Measurements from ENCODE around the gene PLD5.
A peak's percentile ranks its signal among the peaks of the same experiment; 100 is the strongest.

The PLD5 gene

DNA sequence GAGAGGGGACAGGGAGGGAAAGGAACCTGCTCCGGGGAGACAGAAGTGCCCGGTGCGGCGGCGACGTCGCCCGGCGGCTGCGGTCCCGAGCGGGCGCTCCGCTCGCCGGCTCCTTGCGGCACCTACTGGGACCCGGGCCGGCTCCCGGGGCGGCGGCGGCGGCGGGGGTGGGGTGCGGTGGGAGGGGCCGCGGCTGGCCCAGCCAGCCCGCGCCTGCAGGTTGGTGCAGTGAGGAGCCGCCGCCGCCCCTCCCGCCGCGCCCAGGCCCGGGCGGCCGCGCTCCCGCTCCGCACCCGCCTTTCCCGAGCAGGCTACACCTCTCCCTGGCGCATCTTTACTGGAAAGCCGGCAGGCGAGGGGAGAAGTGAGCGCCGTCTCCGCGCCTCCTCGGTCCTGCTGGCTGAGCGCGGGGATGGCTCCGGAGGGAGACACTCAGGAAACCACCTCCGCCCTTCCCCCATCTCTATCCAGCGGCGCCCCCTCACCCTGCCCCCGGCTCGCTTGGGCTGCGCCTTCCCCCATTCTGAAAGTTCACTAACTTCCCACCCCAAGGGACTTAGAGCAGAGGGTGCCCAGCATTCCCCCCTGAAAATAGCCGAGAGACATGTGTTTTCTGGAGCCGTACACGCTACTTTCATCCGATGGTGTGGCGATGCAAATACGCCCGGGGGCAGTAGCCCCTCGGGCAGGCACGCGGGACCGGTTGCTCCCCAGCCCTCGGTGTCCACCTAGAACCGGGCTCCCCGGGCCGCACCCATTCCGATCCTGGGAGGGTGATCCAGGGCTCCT is at the start of gene PLD5:
Gene PLD5 (minus strand): TSS at position 127 of the 789 bp plus-strand sequence.
- peak; percentile 80 for DNase-seq (ENCODE audit: low spot score)

DNA sequence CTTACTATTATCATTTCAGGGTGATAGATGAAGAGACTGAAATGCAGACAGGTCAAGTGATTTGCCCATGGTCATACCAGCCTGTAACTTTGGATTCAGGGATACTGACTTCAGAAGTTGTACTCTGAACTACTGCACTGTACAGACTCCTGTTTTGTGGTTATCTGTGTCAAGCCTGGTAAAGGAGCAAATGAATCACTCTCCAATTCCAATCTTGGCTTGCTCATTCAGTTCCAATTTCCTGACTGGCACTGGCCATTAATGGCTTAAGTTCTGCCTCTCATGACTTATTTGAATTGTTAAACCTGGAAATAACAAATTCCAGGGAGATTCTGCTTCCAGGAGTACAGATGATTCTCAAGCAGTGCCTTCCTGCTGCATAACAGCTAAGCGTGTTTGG is 45.4 kb upstream of the PLD5 start:
- no peak for DNase-seq (ENCODE audit: low spot score)

DNA sequence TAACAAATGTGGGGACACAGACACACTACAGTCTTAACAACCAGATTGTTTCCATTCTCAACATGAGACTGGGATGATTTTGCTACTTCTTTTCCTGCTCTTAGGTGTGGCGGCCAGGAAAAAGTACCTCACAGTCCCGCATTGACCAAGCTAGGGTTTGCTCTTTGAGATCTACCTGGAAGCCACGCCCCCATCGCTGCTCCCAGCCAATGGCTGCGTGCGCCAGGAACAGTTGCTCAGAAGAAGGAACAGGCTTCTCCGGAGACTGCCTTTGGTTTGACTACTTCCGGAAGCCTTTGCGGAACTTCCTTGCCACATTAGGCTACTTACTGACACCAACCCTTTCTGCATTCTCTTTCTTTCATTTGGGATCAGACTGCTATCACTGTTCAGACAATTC is 44.2 kb upstream of the PLD5 start:
- DNase-seq (ENCODE audit: low spot score) = no peak

DNA sequence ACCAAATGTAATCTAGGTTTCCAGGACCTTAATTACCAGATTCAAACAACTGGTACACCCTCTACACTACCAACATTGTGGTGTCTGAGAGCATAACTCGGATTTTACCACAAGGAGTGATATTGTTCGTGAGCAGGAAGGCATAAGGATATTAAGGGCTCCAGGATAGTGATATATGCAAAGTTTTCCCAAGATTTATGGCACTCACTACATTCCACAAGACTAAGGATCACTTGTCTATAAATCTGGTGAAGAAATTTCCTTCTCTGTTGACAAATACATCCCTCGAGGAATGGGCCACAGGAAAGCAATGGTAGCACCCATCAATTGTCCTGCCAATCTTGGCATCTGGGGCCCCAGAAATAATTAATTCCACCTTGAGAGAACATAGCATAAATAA is 43.1 kb upstream of the PLD5 start:
- no peak for DNase-seq (ENCODE audit: low spot score)

DNA sequence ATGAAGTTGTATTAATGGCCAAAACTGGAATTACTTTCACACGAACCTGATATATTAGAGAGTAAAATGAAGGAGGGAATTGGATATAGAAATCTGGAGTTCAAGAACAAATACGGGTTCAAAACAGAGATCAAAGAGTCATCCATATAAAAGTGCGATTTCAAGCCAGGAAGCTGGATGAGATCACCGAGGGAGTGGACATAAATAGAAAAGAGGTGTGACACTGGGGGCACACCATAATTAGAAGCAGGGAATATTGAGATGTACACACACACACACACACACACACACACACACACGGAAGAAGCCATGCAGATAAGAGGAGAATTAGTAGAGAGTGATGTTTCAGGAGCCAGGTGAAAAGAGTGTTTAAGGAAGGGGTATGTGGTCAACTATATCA is 32.3 kb upstream of the PLD5 start:
- DNase-seq (ENCODE audit: low spot score) = no peak

DNA sequence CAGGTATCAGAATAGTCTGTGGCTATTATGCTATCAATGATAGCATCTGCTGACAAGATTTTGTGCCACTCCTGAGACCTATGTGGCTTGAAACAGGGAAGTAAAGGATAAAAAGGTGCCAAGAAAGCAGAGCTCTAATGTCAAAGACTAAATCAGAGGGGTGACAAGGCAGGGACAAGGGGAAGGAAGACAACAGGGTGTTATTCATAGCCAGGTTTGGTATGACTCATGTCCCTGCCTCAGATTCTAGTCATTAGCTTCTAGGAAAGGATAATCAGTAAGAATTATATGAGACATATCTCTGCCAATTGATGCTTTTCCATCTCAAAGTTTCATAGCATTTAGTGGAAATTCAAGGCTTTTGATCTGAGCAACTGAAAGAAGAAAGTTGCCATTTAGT is 31.8 kb upstream of the PLD5 start:
- DNase-seq (ENCODE audit: low spot score) = no peak

DNA sequence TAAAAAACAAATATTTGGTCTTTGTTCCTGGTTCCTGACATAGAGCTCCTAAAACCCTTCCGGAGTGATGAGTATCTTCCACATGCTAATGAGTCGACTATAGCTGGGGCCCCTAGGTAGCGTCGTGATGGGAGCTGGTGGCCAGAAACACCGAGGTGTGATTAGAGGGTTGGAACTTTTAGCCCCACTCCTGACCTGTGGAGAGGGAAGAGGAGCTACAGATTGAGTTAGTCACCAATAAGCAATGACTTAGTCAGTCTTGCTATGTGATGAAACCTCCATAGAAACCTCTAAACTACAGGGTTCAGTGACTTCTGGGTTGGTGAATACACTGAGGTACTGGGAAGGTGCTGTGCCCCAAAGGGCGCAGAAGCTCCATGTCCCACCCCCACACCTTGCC is 30.1 kb upstream of the PLD5 start:
- no peak for DNase-seq (ENCODE audit: low spot score)

DNA sequence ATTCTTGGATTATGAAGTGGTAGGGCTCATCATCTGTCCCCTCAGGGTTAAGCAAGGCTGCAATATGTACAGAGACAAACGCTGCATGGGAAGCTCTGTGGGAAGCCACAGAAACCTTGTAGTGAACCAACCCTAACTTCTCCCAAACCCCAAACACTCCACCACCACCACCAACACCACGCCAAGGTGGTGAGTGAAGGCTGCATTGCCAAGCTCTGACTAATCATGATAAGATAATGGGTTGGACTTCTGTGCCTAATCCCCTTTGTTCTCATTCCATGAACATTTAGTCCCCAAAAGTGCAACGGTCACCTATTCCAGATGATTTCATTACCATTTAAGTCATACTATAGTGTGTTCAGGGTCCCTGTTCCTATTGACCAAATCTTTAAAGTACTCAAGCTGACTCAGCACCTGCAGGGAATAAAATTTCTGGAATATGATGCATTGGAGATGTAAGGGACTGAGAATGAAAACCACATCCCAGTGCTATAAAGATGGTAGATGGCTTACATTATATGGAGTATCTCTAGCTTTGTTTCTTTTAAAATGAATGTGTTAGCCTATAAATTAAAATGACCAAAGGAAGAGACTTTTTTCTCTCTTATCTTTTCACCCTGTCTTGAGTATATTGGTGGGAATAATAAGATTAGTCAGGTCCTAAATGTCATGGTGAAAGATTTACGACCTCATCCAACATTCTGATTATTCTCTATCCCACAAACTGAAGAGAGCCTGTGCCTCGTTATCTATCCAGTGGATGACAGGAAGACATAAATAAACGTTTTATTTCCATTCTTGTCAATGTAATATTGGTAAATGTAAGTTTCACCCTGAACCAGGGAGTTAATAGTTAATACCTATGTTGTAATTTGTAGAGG is 22.6 kb upstream of the PLD5 start:
- DNase-seq (ENCODE audit: low spot score) = no peak

DNA sequence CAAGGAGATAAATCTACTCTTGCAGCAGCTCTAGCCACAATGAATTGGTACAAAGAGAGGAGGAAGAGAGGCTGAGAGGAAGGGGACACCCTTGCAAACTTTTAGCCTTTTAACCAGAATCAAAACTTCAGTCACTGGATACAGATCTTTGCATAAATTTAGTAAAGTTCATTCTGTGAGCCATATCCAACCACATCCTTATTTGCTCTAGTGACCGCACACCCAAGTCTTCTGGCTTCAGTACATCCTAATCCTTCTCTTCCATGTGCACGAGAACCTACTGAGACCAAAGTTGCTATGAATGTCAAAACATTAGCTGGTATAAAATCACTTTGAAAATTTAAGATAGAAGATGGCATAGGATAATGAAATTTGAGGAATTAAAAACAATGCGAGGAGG is 21.9 kb upstream of the PLD5 start:
- DNase-seq (ENCODE audit: low spot score) = no peak

DNA sequence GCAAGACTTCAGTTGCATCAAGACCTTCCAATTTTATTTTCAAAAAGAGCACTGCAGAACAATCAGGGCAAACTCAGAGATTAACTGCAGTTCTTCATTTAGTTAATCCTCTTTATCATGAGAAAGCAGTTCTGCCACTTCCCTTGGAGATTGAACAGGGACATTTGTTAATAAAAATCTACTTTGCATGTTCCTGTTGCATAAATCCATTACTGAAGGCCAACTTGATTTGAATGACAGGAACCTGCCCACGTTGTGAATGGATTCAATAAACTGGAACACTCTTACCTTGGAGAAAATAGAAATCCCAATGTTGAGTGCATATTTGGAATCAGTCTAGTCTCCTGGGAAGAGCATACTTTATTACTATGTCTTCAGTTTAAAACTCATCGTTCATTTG is 19.6 kb upstream of the PLD5 start:
- DNase-seq (ENCODE audit: low spot score) = no peak

DNA sequence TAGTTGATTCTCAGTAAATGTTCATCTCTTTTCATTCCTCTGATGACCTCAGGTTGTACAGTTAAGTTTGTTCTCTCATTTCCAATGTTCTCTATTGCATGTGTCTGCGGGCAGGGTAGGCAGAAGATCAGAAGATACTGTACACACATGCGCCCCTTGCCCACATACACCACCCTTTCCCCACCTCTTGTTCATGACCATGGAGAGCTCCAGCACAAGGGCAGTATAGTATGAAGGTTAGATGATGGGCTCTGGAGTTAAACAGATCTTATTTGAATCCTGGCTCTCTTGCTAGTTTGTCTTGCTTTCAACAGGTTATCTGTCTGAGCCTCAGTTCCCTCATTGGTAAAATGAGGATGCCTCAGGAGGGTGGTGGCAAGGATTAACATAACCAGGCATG is 17.8 kb upstream of the PLD5 start:
- no peak for DNase-seq (ENCODE audit: low spot score)

DNA sequence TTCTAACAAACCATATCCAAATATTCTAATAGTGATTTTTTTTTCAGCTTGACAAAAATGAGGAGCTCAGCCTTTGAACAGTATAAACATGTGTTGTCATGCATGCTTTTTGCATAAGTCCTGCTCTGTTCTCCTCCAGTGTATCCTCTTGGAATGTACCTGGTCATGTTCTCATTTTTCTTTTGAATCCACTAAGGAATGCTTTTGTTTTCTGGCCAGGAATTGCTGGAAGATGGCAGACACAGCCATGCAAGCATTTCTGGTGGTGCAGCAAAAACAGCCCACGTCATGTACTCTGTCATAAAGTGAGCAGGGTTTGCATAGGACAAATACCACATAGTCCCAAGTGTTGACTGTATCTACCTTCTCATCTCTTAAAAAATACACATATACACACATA is 11.5 kb upstream of the PLD5 start:
- DNase-seq (ENCODE audit: low spot score) = no peak

DNA sequence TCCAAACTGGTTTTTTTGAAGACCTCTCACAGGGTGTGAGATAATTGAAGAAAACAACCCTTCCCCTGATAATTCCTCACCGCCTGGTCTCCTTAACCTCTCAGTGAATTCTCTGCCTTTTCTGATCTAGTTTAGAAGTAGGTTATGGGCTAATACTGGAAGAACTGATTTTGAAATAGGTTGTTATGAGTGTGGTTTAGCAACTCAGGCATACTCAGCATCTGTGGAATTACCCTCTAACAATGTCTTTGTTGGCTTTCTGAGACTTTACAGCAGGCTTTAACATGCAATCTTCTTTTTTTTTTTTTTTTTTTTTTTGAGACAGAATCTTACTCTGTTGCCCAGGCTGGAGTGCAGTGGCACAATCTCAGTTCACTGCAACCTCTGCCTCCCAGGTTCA is 10.3 kb upstream of the PLD5 start:
- no peak for DNase-seq (ENCODE audit: low spot score)

DNA sequence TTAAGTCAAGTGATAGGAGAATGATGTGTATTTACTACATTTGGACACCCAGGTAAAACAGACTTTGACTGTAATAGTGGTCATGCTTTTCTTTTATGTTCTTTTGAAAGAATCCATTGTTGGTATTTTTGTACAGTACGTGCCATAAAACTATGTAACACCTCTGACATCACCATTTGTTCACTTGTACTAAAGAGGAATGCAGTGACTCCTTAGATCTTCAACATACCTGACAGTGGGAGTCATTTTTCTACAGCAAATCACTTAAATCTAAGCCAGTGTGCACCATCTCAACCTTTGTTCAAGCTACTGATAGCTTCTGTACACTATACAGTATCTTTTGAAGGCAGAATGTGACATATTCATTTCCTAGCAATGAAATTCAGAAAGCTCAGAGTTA is 6.3 kb upstream of the PLD5 start:
- no peak for DNase-seq (ENCODE audit: low spot score)

DNA sequence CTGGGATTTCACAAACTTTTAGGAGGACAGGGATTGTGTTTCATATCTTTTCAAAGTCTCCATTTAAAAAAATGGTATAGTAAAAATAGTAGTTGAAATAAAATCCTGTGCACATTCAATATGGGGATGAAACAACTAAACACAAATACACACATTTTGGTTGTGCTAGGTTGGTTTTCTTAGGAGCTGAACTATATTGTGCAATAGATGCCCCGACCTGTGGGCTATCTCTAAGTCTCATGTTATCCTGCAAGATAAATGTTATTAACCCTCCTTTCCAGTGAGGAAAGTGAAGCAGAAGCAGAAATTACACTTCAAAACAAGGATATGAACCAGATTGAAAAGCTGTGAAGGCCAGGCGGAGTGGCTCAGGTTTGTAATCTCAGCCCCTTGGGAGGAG is 1.3 kb upstream of the PLD5 start:
- no peak for DNase-seq (ENCODE audit: low spot score)

DNA sequence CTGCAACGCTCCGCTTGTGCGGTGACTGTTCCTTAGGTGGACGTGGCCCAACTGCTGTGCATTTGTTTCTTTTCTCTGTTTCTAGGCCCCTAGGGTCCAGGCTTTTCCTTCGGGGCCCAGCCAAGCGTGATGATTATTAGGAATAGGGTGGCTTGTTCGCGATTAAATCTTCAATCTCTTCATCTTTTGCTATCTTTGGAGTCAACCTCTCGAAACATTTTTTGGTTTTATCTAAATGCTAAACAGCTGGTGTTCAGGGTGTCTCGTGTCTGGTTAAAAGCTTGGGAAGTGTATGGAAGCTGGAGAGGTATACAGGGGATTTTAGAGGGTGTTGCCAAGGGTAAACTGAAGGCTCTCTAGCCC is 844 bp upstream of the PLD5 start:
- DNase-seq (ENCODE audit: low spot score) = no peak

DNA sequence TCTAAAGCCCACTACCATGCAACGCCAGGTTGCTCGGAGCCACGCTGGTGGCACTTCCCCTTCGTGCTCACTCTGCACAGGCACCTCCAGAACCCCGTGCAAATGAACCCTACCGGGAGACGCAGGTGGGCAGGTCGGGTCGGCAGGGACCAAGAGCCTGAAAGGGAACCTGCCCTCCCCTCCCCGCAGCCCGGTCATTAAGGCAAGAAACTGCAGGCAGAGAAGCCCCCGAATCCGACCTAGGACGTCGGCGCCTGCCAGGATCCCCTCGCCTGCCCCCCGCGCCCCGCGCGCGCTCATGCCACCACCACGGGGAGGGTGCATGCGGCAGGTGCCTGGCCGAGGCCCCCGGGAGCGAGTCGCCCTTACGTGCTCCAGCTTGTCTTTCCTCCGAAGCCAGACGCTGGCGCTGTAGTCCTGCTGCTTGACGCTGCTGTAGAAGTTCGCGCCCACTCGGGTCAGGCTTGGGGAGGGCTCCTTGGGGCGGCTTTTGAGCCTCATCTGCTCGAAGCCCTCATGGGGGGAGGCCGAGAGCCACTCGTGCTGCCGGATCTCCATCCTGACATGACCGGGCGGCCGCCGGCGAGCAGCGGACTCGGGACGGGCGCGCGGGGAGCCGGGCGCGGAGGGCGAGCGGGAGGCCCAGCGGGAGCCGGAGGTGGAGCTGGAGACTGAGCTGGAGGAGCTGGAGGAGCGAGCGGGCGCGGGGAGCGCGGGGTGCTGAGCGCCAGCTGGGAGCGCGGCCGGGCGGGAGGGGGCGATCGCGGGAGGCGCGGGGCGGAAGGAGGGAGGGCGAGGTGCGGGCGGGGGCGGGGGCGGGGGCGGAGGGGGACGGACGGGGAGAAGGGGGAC is 552 bp downstream of the PLD5 start:
- peak; percentile 91 for DNase-seq (ENCODE audit: low spot score)

DNA sequence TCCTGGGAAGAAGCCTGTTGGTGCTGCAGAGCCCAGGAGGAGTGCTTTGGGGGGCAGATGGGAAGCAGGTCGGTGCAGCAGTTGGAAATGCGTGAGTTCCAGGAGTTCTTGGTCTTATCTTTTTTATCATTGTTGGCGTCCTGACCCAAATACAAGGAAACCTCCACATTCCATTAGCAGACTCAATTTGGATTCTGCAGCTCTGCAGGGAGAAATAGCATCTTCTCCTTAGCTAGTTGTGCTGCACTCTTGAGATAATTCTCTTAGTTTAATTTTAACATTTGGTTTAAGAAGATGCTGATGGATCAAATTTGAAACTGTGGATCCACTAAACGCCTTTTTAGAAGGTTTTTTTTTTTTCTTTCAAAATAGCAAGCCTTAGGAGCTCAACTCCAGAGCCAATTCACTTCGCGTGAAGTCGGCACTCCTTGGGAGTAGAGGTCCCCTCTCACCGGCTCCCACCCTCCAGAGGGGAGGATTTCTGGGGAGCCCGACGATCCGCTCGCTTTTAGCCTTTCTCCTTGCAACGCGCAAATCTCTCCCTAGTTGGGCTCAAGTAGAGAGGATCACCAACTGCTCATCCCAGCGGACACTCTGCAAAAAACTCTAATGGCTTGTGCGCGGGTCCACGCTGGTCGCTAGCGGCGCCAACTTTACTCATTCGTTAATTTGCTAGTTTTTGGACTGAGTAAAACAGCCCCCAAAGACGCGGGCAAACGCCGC is 1.3 kb downstream of the PLD5 start:
- peak; percentile 40 for DNase-seq (ENCODE audit: low spot score)

DNA sequence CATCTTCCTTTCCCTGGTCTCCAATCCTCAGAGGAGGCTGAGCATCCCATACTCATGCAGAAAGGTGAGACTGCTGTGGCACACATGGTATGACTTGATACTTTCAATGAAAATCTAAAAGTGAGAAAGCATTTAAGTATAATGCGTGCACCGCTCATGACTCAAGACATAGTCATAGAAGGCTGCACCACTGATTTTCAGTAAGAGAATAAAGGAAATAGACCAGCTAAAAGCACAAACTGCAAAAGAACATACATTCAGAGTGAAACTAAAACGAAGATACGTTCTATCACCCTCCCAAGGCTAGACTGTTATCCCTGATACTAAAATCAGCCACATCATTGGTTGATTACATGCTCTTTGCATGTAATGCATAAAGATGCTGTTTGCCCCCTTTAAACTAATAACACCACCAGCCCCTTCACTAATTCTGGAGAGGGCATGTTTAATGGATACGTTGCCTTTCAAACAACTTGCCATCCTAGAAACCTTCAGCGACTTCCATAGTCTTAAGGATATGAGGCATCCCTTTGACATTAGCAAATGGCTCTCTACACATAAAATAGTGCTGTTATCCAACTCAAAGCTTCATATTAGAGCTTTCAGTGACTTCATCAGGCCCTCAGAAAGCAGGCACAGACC is 2.1 kb downstream of the PLD5 start:
- no peak for DNase-seq (ENCODE audit: low spot score)

DNA sequence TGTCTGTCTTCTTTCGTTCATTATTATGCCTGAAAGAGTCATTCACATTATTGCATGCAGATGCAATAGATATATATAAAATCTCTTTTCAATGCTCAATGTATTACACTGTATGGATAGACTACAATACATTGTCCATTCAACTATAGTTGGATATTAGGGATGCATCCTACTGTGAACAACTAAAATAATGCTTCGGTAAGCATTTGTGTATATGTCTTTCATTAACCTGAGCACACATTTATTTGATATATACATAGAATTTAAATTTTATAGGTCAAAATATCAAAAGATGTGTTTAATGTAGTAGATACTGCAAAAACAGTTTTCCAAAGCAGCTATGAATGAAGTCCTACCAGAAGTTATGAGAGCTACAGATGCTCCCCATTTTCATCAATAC is 8.9 kb downstream of the PLD5 start:
- no peak for DNase-seq (ENCODE audit: low spot score)

DNA sequence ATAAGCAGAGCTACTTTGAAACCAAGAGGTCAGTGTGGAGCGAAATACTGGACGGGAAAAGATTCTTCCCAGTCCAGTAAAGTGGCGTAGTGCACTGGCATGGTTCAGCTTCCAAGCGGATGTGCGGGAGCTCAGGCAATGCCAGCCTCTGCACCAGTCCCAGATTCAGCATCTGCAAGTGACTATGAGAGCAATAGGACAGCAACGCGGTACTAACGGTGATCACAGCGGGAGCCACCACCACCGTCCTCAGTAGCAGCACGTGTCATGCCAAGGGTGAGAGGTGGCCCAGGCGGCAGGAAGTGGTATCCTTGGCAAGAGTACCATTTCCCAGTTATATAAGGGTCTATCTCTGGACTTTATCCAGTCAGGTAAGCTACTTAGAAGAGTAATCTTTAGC is 17.8 kb downstream of the PLD5 start:
- no peak for DNase-seq (ENCODE audit: low spot score)

DNA sequence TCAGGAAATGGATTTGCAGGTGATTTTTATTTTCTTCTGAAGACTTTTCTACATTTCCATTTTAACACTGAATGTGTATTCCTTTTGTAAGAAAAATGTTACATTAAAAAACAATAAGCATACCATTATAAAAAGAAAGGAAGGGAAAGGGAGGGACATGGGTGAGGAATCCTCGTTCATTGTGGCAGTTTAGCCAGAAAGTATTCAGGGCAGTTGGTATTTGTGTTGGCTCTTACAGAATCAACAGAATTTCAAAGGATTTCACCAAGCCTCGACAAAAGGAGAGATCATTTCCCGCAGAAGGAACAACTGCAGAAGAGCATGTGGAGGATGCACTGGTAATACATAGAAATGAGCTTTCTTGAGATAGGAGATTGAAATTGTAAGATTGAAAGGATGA is 35.0 kb downstream of the PLD5 start:
- DNase-seq (ENCODE audit: low spot score) = no peak

Measured in D341Med (cell line).